Measurements from ENCODE around the gene PCNT. TPM values are rescaled to one million over a fixed set of nuclear protein-coding genes. Genes with fewer than 3 reads are reported as not detected.
"Not testable (repeated sequence)": the region's sequence is repeated elsewhere in the genome, so short reads cannot be mapped to it uniquely, and the experiment has no call there.

Gene PCNT
- total RNA-seq, 1 donor from 2014 or later = 21.0 TPM

DNA sequence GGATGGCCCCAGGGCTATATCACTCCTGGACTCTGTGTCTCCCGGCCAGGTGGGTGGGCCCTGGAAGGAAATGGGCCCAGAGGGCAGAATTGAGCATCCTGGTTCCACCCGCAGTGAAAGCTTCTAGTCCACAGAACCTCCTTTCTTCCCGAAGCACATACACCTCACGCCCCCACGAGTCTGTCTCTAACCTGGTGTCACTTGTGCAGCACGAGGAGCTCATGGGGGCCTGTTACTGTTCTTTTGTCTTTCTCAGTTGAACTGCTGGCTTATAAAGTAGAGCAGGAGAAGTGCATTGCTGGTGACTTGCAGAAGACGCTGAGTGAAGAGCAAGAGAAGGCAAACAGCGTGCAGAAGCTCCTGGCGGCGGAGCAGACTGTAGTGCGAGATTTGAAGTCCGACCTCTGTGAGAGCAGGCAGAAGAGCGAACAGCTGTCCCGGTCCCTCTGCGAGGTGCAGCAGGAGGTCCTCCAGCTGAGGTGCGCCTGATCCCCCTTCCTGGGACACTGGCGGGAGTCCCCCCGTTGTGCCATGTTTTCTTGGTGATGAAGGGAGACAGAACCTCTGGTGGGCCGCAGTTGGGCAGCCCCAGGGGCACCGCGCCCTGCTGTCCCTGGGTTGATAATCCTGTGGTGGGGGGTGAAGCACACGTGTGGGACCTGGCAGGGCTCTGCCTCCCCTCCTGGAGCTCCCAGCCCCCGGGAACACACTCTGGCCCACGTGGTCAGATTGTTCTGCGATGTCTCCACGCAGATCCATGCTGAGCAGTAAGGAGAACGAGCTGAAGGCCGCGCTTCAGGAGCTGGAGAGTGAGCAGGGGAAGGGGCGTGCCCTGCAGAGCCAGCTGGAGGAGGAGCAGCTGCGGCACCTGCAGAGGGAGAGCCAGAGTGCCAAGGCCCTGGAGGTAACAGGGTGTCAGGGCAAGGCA, 106.1 kb downstream of the PCNT start:
- DNase-seq (ENCODE audit: low spot score) = no peak
- intact Hi-C loops (cut with DNase I) = no loop called here

DNA sequence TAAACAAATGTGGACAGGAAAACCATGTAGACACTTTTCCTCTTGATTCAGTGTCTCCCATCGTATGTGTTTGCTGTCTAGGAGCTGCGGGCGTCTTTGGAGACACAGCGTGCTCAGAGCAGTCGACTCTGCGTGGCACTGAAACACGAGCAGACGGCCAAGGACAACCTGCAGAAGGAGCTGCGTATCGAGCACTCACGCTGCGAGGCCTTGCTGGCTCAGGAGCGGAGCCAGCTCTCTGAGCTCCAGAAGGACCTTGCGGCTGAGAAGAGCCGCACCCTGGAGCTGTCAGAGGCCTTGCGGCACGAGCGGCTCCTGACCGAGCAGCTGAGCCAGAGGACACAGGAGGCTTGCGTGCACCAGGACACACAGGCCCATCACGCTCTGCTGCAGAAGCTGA, 107.5 kb downstream of the PCNT start:
- no peak for DNase-seq (ENCODE audit: low spot score)

DNA sequence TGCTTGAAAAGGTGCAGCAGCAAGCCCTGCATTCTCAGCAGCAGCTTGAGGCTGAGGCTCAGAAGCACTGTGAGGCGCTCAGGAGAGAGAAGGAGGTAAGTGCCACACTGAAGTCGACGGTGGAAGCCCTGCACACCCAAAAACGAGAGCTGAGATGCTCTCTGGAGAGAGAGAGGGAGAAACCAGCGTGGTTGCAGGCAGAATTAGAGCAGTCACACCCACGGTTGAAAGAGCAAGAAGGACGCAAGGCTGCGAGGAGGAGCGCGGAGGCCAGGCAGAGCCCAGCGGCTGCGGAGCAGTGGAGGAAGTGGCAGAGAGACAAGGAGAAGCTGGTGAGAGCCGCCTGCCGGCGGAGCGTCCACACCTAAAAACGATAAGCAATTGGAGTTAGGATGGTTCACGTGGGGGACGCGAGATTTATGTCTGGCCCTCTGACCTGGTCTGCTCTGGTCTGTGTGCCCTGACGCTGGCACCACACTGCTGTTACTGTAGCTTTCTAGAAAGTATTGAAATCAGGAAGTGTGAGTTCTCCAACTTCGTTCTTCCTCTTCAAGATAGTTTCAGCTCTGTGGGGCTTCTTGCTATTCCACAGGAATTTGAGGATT, 108.0 kb downstream of the PCNT start:
- DNase-seq (ENCODE audit: low spot score) = no peak
- intact Hi-C loops (cut with DNase I) = no loop called here

More for the DNA sequence above, 107.5 kb downstream of the PCNT start:
- intact Hi-C loops (cut with DNase I) = no loop called here

DNA sequence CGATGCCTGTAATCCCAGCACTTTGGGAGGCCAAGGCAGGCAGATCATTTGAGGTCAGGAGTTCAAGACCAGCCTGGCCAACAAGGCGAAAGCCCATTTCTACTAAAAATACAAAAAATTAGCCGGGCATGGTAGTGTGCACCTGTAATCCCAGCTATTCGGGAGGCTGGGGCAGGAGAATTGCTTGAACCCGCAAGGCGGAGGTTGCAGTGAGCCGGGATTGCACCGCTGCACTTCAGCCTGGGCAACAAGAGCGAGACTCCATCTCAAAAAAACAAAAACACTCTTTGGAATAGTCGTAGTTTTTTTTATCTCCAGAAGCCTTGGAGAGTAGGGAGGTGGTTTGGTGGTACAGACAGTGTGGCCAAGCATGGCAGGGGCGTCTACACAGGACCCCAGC, 109.2 kb downstream of the PCNT start:
- intact Hi-C loops (cut with DNase I); DNase-seq (ENCODE audit: low spot score): not testable (repeated sequence)

DNA sequence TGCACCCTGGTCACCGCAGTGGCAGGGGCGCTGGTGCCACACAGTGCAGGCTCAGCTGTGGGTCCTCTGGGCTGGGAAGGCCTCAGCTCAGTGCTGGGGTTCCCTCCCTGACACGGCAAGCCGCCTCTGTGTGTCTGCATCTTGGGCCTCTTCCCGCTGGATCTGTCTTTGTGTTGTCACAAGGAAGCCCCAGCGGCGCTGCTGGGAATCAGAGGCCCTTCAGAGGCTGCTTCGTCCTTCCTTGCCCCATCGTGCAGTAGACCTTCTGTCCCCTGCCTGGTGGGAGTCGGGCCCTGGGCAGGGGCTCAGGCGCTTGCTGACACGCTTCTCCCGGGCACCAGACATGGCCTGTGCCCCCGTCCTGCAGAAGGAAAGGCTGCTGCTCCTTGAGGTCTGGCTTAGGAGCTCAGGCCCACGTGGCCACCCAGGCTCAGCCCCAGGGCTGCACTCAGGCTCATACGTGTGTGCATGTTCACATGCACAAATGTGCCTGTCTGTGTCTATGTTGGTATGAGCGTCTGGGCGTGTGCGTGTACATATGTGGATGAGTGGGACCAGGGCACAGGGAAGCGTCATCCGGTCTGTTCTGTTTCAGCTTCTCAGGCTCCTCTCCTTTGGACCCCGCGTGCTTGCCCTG, 110.5 kb downstream of the PCNT start:
- no peak for DNase-seq (ENCODE audit: low spot score)
- intact Hi-C loops (cut with DNase I) = no loop called here

DNA sequence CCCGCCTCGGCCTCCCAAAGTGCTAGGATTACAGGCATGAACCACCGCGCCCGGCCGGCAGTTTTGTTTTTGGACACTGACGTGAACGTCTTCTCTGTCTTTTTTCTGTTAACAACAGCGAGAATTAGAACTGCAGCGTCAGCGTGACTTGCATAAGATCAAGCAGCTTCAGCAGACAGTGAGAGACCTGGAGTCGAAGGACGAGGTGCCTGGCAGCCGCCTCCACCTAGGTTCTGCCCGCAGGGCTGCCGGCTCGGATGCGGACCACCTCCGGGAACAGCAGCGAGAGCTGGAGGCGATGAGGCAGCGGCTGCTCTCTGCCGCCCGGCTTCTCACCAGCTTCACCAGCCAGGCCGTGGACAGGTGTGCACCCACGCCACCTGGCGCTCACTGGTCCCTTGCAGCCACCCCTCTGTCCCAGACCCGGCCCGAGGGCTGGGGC, 111.9 kb downstream of the PCNT start:
- intact Hi-C loops (cut with DNase I) = no loop called here
- DNase-seq (ENCODE audit: low spot score) = no peak

DNA sequence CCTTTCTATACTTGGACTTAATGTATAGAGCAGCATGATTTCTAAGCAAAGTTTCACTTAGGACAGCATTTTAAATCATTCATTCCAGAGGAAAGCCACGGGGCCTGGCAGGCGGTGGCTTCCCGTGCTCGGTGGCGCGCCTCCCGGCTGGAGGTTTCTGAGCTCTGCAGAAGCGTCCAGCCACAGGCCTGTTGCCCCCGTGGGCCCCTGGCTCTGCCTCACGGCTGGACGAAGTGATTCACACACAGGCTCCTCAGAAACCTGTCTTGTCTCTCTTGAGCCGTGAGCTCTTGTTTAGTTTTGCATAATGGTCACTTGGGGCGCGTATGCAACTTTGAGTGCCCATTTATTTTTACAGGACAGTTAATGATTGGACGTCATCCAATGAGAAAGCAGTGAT, 112.7 kb downstream of the PCNT start:
- intact Hi-C loops (cut with DNase I) = no loop called here
- no peak for DNase-seq (ENCODE audit: low spot score)

DNA sequence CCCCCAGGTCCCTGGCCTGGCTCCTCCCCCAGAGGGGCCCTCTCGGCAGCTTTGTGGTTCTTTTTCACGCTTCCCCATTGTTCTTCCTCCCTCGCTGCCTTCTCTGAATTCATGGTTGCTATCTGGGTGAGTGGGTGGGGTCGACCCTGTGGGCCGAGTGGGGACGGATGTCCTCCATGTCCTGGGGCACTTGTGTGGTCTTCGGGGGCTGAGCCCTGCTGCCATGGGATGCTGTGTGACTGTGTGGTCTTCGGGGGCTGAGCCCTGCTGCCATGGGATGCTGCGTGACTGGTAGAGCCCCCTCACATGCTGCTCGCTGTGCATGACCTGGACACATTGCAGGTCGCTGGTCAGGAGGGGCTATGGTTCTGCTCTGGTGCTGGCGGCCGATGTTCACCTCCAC, 113.1 kb downstream of the PCNT start:
- intact Hi-C loops (cut with DNase I) = no loop called here
- DNase-seq (ENCODE audit: low spot score) = no peak

DNA sequence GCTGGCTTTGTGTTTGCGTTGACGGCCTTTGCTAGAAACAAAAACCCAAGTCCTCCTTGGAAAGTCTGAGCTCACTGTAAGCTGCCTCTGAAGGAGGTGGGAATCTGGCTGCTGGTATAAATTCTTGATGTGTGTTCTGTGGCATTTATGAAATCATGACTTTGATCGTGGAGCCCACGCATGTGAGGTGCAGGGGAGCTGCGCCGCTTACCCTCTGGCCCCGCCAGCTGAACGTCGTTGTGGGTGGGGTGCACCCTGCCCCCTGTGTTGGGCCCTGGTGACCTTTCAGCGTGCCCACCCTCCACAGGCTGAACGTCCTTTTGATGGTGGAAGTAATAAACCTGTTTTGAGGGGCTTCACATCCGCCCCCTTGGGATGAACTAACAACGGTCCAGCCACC, 113.6 kb downstream of the PCNT start:
- DNase-seq (ENCODE audit: low spot score) = no peak
- intact Hi-C loops (cut with DNase I) = no loop called here

DNA sequence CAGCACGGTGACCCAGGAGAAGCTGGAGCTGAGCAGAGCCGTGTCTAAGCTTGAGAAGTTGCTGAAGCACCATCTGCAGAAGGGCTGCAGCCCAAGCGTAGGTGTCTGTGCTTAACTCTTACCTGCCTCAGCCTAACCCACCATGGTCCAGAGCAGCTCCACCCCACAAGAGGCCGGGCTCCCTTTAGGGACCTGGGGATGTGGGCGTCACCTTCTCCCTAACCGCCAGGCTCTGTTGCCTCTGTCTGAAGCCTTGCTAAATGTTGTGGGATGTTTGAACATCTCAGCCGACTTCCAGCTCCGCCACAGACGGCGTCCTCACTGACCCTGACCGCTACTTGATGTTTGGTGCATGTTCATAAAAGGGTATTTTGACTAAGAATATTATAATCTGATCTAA, 114.3 kb downstream of the PCNT start:
- no peak for DNase-seq (ENCODE audit: low spot score)
- intact Hi-C loops (cut with DNase I) = no loop called here

DNA sequence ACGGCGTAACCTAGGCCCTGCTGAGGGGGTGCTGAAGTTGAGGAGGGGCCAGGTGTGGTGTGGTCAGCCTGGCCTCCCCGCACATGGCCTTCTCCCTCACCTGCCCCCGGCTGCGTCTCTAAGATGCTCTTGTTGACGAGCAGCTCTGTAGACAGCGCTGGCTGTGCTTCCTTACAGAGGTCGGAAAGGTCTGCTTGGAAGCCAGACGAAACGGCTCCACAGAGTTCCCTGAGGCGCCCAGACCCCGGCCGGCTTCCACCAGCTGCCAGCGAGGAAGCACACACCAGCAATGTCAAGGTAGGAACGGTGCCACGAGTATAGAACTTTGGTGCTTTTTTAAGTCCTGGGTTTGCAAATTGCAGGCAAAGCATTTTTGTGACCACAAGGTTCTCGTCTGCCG, 116.0 kb downstream of the PCNT start:
- intact Hi-C loops (cut with DNase I) = no loop called here
- no peak for DNase-seq (ENCODE audit: low spot score)

DNA sequence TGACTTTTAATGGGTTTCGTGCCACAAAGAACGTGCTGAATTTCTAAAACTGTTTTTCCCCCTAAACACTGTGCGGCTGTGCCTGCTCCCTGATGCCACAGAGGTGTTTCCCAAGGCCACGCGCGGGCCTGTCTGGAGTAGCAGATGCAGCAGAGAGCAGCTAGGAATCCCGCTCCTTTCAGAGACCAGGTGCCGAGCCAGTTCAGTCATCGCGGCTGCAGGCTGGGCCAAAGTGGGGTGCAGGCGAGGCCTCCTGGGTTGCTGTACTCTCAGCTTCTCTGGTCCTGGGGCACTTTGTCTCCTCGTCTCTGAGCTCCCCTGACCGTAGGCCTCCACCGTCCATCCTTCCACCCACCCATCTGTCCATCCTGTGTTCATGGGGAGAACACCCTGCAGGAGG, 117.4 kb downstream of the PCNT start:
- DNase-seq (ENCODE audit: low spot score) = no peak
- intact Hi-C loops (cut with DNase I) = no loop called here

DNA sequence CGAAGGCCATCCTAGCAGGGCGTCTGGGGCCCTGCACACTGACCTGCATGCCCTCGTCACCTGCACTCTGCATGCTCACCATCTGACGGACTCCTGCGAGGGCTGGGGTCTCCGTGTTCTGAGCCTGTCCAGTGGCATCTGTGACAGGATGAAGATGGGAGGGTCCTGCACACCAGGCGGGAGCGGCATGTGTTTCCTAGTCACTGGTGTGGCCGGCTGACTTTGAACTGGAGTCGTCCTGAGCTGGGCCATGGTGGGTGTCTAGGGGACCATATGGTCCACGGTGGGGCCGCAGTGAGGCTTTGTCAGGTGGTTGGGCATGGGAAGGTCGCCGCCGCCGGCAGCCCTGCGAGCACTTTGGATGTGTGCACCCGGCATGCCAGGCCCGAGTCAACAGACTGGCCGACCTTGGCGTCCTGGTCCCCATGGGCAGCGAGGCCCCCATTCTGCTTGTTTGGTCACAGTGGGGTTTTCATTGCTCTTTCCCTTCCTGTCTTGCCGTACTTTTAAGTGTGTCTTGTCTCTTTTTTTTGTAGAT, 118.1 kb downstream of the PCNT start:
- DNase-seq (ENCODE audit: low spot score) = no peak
- intact Hi-C loops (cut with DNase I) = no loop called here

DNA sequence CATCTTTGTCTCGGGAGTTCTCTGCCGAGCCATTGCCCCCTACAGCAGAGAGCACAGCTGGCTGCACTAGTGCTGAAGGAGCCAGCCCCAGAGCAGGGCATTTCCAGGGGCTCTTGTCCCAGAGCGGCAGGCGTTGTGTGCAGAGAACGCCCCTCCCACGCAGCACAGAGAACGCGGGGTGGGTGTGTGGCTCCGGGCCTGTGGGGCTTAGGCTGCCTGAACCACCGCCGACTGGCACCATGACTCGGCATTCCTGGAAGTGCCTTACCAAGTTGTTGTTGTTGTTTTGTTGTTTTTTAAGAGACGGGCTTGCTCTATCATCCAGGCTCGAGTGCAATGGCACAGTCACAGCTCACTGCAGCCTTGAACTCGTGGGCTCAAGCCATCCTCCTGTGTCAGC, 119.0 kb downstream of the PCNT start:
- DNase-seq (ENCODE audit: low spot score) = no peak
- intact Hi-C loops (cut with DNase I) = no loop called here

DNA sequence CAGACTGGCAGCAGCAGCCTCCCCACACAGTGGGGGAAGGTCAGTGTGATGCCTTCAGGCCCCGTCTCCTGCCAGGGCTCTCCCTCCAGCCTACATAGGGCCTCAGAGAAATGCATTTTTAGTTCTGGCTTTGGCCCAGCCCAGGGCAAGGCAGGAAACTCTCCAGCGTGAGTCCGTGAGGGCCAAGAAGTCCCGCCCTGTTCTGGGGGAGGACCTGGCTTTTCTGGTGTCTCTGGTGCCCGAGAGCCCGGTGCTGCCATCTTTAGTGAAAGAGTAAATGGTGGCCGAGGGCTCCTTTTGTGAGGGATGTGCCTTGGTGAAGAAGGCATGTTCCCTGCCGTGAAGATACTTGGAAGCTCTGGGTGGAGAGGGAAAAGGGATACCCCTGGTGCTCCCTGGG, 120.0 kb downstream of the PCNT start:
- intact Hi-C loops (cut with DNase I) = no loop called here
- no peak for DNase-seq (ENCODE audit: low spot score)

DNA sequence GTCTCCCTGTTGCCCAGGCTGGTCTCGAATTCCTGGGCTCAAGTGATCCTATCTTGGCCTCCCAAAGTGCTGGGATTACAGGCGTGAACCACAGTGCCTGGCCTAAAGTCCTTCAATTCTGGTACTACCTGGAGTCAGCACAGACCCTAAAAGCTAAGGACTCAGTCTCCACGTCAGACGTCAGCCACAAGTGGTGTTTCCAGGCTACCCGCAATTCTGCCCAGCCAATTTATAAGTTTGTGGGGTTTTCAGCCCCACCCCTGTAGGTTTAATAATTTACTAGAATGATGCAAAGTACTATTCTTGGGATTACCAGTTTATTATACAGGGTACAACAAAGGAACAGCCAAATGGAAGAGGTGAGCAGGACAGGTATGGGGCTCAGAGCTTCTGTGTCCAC, 124.2 kb downstream of the PCNT start:
- no peak for DNase-seq (ENCODE audit: low spot score)
- intact Hi-C loops (cut with DNase I) = no loop called here

DNA sequence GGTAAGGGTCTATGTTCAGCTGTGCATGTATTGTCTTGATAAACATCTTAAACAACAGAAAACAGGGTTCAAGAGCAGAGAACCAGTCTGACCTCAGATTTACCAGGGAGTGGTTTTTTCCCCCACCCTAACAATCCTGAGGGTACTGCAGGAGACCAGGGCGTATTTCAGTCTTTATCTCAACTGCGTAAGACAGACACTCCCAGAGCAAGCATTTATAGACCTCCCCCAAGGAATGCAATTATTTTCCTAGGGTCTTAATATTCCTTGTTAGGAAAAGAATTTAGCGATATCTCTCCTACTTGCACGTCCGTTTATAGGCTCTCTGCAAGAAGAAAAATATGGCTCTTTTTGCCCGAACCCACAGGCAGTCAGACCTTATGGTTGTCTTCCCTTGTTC, 124.9 kb downstream of the PCNT start:
- intact Hi-C loops (cut with DNase I); DNase-seq (ENCODE audit: low spot score): not testable (repeated sequence)

DNA sequence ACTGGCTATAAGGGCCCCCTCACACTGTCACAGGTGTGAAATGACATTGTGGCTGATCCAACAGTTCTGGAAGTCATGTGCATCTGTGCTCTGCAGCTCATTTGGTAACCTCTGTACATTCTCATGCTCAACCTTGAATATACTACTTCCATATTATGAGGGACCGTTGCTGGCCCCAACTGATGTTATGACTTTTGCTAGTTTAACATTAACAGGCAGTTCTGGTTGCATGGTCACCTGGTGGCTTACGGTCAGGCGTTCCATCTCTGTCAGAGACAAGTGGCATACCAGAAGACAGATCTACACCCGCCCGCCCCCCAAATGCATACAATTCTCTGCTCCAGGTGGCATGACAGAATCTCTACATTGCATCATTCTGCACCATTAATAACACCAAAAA, 128.8 kb downstream of the PCNT start:
- intact Hi-C loops (cut with DNase I) = no loop called here
- no peak for DNase-seq (ENCODE audit: low spot score)

DNA sequence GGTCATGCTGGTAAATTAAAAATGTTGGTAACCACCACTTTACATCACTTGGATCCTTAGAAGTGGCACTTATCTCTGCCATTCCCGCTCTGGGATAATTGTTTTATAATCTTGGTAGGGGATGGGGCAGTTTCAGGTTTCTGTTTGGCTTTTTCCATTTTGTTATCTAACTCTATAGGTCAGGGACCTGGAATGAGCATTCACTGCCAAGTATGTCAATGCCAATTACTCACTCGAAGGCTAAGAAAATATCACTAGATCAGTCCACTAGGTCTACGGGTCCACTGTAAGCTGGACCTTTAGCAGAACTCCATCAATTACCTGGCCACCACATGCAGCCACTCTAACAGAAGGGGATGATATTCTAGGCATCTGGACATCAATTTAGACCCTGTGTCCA, 130.2 kb downstream of the PCNT start:
- no peak for DNase-seq (ENCODE audit: low spot score)
- intact Hi-C loops (cut with DNase I) = no loop called here

DNA sequence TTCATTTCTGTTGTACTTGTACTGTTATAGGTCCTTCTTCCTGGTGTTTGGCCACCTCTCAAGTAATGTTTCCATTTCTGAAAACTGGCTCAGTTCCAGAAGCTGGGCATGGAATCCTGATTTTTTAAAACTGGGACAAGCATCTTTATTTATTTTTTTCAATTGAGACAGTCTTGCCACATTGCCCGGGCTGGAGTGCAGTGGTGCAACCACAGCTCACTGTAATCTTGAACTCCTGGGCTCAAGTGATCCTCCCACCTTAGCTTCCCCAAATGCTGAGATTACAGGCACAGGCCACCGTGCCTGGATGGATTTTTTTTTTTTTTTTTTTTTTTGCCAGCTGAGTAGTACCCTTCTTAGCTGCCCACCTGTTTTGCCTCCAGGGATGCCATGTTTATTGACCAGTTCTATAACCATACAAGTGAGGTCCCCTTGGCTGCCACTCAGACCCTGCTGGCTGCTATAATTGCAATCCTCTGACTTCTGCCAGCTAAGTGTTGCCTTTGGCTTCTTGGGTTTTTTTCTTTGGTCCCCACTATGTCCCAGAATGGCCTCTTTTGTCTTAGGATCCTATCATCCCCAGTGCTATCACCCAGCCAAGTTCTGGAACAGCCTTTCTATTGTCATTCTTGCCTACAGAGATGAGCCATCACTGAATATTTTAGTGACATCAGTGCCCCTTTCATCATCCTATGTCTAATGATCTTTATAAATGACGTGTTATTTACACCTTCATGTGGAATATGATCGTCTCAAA, 130.9 kb downstream of the PCNT start:
- intact Hi-C loops (cut with DNase I) = no loop called here
- no peak for DNase-seq (ENCODE audit: low spot score)

Data from cardiac septum (tissue), 1 donor.